Retina (tissue), 1 donor: ENCODE results near the gene PPP1R3G.

Experiments
- DNase-seq: peaks from one replicate; pipeline ENCODE4 v3.0.0-alpha.2; 2016

The PPP1R3G gene

DNA sequence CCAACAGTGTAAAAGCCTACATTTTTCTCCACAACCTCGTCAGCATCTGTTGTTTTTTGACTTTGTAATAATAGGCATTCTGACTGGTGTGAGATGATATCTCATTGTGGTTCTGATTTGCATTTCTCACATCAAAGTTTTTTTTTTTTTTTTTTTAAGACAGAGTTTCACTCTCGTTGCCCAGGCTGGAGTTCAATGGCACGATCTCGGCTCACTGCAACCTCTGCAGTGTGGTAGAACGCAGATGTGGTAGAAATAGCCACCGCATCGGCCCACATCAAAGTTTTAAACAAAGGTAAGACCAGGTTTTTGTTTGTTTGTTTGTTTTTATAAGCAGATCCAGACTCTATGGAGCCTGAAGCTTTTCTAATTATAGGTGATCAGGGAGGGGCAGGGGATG, 12.7 kb upstream of the PPP1R3G start:
- DNase-seq: no peak

DNA sequence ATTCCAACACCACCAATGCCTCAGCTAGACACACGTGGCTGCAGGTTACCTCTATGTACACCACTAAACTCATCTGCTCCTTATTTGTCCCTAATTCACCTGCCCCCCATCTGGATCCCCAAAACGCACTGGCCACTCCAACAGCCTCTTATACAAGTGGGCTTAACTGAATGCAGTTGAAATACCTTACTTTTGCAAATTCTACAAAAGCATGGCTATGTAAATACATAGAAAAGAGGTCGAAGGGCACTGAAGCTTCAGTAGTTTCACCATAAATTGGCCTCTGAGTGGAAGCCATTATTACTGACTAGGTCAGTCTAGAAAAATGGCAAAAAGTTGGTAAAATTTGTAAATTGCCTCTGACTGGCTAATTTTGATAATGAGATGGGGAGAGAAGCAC, 11.1 kb upstream of the PPP1R3G start:
- DNase-seq: no peak

DNA sequence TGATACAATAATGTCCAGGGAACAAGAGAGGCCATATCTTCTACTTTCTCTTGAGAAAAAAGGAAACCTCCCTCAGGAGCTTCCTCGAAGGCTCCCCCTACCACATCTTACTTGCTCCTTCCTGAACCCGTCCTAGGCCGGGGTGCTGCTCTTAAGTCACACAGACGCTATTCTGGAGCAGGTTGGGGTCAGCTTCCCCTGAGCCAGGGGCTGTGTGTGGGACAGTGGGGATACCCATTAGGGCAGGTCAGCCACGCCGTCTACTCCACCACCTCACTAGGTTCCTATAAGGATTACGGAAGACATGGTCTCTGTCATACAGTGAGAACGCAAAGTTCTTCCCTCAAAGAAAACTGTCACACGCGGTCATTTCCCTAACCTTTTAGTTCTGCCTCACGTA, 8.2 kb upstream of the PPP1R3G start:
- no peak for DNase-seq

DNA sequence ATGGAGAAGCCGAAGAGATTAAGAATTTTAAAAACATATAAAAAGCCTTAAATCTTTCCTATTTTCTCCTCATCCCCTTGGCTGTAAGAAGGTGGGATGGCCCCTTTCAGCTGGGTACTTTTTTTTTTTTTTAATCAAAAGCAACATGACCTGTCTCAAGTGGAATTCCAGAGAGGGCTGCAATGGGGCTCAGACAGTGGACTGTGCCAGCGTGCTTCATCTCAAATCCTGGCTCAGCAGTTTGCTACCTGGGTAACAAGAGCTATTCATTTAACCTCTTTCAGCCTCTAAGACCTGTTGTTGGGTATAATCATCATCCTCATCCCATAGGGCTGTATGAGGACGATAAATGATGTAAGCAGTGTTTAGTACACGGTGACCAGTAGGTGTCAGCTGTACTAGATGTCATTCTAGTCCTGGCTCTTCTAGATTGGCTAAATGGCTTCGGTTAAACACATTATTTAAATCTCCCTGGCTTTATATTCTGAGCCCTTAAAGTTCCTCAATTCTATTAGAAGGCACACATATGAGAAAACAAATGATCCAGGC, 6.9 kb upstream of the PPP1R3G start:
- no peak for DNase-seq

DNA sequence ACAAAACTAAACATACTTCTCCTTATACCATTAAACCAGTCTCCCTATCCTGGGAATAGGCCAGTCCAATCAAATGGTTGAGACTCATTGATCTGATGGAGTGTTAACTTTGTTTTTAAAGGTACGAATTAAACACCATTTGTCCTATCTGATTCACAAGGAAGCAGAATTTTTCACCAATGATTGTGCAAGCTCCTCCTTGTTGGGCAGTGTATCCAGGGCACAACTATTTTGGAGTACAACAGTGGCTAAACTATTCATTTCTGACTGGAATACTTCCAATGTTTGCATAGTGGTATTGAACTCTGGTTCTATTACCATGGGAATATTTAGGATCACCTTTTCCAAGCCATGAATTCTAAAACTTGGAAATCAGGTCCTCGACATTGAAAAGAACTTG, 5.4 kb upstream of the PPP1R3G start:
- no peak for DNase-seq

DNA sequence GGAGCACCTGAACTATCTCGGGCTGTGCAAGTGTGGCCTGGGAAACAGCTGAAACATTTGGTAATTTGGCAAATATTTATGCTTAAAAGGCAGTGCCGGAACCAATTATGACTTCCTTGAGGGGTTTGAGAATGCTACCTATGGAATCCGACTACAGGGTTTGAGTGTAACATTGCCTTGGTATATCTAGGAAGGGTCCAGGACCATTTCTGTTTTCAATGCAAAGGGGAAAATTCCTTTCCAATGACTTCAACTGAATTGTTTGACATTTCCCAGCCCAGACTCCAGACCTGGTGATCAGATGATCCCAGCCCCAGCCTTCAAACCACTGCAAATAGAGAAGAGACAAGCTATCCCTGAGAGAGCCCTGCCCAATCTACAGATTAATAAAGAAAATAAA, 4.6 kb upstream of the PPP1R3G start:
- no peak for DNase-seq

DNA sequence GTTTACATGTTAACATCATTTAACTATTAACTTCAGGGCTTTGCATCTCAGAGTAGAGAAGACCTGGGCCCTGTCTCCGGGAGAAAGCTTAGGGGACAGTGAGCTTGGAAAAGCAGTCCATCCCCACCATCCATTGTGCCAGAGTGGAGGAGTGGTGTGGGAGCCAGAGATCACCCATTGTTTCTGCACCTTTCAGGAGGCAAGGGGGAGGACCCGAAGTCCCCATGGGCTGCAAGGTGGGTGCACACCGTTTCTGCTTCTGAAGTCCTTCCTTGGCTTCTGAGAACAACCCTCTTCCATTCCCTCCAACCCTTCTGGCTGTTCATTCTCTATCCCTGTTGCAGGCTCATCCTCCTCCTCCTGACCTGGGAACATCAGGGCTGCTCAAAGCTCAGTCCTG, 4.0 kb upstream of the PPP1R3G start:
- no peak for DNase-seq

DNA sequence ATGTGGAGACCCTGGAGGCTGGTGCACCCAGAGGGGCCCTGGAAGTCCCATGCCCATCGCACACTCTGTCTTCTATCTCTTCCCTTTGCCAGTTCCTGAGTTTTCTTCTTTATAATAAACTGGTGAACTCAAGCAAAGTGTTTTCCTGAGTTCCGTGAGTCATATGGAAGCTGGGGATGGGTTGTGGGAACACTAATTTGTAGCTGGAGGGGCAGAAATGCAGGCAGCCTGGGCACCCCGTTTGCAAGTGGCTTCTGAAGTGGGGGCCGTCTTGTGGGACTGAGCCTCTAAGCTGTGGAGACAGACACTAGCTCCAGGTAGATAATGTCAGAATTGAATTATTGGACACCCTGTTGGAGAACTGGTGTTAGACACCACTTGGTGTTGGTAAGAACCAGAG, 3.2 kb upstream of the PPP1R3G start:
- no peak for DNase-seq

DNA sequence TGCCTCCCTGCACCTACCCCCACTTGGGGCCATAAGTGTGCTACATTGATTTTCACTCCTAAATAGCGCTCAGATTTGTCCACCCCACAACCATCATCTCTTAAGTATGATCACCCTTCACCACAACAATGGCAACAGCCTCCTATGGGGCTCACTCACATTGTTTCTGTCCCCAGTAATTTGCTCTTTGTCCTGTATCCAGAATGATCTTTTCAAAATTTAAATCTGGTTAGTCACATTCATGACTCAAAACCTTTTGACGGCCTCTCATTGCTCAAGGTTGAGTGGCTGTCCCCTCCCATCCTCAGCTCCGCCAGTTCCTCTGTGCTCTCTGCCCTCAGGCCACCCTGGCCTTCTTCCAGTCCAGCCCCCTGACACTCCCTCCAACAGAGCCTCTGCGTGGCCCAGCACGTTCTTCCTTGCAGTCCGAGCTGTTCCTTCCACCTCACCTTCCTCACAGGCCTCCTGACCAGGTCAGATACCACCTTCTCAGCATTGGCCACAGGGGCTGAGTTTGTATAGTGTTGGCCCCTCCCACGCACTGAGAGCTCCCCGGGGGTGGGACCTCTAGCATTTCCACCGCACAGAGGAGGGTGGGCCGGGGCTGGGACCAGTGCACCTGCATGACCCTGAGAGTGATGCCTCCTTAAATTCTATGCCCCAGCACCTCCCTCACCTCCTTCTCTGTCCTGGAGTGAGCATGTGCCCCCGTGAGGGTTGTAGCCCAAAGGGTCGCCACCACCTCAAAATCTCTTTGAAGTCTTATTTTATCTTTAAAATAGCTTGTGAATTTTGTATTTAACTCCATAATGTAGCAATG, 2.4 kb upstream of the PPP1R3G start:
- DNase-seq: peak; percentile 14

DNA sequence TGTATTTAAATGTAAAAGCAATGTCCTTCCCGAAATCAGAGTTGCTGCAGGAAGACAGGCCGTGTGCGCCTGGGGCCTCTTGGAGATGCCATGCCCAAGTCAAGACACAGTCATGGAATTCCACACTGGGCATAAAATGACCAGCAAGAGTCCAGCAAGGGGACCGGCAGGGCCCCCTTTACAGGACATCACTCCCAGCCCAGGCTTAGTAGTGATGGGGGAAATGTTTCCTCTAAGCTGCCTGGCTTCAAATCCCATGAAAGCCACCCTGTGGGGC, 1.9 kb upstream of the PPP1R3G start:
- DNase-seq: no peak

DNA sequence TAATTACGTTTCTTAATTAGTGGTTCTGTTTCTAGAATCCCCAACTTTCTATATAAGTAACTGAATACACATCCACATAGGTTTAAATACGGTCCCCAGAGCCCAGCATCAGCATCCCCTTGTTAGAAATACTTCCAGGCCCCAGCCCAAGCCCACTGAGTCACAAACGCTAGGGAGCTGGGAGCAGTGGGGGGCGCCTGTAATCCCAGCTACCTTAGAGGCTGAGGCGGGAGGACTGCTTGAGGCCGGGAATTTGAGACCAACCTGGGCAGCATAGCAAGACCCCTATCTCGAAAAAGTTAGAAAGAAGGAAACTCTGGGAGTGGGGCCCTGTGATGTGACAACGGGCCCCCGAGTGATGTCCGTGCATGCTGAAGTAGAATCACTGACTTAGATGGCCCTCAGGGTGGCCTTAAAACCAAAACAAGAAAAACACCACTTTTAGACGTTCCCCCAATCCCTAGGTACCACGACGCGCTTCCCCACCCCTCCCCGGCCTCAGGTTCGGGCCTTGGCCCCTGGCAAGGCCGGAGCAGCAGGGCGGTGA, 1.3 kb upstream of the PPP1R3G start:
- peak; percentile 17 for DNase-seq

DNA sequence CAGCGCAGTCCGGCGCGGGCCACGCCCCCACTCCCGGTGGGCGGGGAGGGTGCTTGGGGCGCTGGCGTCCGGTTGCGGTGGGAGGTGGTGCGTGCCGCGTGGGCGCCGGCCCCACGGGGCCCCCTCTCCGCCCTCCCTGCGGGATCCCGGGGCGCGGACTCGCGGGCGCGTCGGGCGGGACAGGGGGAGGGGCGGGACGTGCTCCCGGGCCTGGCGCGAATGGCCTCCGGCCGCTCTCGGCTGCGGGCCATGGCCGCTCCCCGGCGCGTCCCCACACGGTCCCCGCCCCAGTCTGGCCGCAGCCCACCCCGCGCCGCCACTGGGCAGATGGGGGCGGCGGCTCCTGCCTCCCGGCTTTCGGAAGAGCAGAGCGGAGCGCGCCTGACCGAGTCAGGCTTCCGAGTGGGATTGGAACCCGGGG, 771 bp upstream of the PPP1R3G start:
- DNase-seq: no peak

DNA sequence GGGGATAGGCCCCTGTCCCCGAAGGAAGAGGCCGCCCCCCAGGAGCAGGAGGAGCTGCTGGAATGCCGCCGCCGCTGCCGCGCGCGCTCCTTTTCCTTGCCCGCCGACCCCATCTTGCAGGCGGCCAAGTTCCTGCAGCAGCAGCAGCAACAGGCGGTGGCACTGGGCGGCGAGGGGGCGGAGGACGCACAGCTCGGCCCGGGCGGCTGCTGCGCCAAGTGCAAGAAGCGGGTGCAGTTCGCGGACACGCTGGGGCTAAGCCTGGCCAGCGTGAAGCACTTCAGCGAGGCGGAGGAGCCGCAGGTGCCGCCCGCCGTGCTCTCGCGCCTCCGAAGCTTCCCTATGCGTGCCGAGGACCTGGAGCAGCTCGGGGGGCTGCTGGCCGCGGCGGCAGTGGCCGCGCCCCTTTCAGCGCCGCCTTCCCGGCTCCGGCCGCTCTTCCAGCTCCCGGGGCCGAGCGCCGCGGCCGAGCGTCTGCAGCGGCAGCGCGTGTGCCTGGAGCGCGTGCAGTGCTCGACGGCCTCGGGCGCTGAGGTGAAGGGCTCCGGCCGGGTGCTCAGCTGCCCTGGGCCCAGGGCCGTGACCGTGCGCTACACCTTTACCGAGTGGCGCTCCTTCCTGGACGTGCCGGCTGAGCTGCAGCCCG, 630 bp downstream of the PPP1R3G start:
- peak; percentile 91 for DNase-seq

DNA sequence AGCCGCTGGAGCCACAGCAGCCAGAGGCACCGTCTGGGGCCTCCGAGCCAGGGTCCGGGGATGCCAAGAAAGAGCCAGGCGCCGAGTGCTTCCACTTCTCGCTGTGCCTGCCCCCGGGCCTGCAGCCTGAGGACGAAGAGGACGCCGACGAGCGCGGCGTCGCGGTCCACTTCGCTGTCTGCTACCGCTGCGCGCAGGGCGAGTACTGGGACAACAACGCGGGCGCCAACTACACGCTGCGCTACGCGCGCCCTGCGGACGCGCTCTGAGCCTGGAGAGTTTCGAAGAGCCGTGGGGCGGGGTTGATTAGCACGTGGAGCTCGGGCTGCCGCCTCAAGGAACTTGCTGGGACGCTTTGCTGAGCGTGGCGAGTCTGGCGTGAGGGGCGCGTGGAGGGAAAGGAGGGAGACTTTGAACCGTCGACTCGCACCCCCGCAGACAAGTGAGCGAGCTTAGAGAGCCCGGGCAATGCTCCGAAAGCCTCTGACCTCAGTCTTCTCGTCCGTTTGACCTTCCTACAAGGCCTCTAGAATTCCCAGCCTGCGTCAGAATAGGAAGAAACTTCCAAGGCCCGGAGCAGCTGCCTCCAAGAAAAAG, 1.3 kb downstream of the PPP1R3G start:
- DNase-seq: peak; percentile 79

DNA sequence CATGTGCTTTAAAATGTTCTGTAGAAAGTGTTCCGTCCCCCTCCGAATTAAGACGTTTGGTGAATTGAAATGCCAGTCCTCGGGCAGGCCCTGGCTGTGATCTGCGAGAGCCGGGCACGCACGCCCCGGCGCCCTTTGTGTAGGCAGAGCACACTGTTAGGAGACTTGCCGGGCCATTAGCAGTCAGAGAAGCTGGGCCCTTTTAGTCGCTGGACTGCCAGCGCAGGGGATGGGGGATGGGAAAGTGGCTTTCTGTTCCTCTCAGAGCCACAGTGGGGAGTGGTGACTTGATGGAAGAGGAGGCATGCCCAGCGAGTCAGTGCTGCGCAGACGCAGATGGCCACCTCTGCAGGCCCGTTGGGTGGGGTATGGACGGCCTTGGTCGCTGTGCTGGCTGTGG, 2.2 kb downstream of the PPP1R3G start:
- DNase-seq: peak; percentile 20

DNA sequence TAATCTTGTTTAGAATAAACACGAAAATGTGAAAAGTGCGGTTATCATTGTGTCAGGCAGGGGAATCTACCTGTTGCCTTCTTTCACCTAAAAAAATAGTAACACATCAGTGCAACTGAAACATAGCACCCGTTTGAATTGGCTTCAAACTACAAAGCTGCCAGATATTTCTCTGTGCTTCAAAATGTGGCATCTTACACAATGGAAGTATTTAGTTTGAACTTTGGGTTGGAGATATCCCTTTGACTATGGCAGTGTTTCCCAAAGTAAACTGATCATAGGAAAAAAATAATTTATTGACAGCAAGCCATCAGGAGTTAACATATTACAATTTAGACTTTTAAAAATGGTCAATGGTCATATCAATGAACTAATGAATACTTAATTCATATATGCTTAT, 3.6 kb downstream of the PPP1R3G start:
- no peak for DNase-seq

DNA sequence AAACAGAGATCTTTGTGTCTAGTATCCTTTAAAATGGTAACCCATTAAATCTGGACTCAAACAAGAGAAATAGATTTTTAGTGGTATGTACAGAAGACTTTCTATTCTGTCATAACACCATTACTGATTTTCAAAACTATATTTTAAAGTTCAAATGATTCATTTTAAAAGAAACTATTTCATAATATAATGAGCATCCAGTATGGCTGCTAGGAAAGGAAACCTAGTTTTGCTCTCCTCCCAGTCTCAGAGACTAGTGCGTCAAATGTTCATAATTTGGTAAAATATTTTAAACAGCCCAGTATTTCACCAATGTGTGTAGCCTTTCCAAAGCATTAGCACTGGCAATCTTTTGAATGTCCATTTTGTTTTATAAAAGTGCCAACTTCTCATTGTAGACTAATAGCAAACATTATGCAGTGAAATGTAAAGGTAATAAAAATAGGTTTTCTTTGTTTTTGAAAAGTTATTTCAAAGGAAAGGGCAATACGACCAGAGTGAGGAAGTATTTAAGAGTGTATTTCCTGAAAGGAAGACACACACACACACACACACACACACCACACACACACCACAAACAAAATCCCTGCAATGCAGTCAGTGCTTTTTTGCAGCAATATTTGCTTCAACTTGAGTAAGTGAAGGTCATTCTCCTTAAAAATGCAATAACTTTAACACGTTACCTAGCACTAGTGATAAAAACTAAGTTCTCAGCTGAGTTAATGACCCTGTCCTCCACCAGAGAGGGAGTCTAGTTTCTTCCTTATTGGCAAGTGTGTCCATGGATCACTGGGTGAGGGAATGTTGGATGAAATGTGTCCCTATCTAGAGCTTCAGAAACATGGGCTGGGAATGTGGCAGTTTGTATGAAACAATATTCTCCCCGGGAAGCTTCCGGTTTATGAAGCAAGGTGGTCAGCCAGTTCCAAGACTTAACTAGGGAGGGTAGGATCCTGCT, 4.6 kb downstream of the PPP1R3G start:
- DNase-seq: no peak

DNA sequence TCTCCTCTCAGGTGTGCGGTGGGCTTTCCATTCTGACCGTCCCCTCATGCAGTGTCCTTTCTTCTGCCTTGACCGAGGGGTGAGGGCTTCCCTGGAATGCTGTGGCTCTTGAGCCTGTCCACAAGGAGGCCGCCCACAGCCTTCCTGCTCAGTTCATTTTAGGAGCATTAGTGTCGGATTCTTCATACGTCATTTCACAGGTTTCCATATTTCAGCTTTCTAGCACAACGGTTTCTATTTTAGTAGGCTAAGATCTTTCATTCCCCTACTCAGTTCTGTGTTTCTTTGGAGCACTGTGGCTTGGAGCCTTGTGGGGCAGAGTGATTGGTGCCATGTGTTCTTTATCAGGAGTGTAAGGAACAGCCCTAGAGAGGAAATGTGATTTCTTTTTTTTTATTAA, 5.5 kb downstream of the PPP1R3G start:
- no peak for DNase-seq

DNA sequence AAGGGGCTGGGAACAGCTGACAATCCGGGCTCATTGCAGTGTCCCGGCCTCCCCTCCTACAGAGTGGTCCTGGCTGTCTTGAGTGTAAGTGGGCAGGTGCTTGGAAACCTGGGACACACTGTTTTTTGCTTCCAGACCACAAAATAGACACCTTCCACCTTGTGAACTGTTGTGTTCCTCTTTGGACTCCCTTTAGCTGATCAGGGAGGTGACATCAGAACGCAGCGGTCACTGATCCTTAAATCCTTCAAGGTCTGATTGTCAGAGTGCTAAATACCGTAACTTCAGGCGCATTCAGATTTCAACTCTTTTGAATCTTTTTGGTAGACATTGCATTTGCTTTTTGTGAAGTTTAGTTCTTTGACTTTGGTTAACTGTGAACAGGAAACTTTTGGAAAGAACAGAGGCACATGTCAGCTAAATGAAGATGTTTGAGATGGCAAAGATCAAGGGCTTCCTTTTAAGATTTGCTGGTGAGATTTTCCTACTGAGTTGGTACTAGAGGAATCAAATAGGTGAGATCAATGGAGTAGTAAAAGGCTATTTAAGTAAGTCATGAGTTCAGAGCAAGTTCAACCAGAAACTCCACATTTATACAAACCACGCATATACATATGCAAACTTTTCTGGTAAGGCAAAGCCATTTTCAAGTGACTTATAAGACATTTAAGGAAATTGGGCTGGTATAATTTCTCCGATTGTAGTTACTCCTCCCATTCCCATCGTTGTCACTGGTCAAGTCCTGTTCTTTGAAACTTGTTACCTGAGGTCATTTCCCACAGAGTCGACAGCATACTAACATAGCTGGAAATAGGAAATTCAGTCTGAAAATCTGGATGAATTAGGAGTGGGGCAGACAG, 6.3 kb downstream of the PPP1R3G start:
- no peak for DNase-seq

DNA sequence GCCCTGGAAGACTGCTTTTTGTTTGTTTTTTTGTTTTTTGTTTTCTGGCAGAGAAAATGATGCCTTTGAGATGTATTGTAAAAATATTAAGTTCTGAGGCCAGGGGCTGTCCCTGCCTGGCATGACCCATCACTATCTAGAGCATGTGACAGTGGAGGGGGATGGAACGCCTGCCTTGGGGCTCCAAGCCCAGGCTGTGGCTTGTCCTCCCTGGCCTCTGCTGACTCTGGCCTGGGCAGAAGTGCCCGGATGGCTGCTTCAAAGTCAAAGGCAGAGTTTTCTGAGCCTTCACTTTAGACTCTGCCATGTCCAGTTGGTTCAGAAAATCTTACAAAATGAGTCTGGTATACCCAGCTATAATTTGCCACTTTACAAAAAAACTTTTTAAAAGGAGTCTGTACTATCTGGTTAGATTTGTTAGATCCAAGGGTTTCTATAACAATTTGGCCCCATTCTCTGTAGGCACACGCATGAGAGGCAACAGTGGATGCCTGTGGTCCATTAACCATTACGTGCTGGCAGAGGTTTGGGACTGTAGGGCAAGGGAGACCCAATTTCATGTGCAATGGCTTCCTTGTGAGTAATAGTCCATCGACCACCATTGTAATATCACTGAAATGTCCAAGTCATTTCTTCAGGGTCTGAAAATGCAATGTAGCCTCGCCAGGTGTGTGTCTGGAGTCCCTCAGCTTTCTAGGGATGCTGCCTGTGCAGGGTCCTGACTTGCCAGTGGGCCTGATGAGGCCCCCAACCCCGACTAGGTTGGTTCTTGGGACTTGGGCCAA, 8.3 kb downstream of the PPP1R3G start:
- no peak for DNase-seq

DNA sequence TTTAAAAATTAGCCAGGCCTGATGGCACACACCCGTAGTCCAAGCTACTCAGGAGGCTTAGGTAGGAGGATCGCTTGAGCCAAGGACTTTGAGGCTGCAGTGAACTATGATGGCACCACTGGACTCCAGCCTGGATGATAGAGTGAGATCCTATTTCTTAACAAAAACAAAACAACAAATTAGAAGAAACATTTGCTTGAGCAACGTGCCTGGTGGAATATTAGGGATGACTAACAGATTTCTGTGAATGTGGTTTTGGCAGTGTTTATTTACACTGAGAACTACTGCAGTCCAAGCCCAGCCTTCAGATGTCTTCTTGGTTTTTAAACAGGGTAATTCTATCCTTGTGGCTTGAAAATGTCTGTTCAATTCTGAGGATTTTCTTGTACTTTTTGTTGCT, 9.2 kb downstream of the PPP1R3G start:
- DNase-seq: no peak
